OCI-LY1 (cell line): ENCODE data around the gene NEURL3.

ENCODE experiments used
- CTCF ChIP-seq: fragments of 200-600 bp; sonication (generic), shearing (Covaris generic); IDR thresholded peaks from 2 replicates; pipeline ENCODE4 v1.5.1; 2017; ENCODE audit warnings: mild to moderate bottlenecking, antibody characterized with exemption, low read length, moderate library complexity, mixed read lengths
- EZH2 ChIP-seq: fragments of 200-600 bp; sonication (generic), shearing (Covaris generic); IDR thresholded peaks from 2 replicates; pipeline ENCODE4 v1.8.0; 2017; ENCODE audit warnings: borderline replicate concordance, mixed run types, mild to moderate bottlenecking, antibody characterized with exemption, low read length, moderate library complexity, mixed read lengths

- TF ChIP-seq CTCF = no peak
- no peak for TF ChIP-seq EZH2
Measured at GRCh38 chr2:96495982-96496629, 9.1 kb downstream of the NEURL3 start.
